Measurements from ENCODE around the gene IRGC.
"Not testable (repeated sequence)": the region's sequence is repeated elsewhere in the genome, so short reads cannot be mapped to it uniquely, and the experiment has no call there.

The IRGC gene, protein sequence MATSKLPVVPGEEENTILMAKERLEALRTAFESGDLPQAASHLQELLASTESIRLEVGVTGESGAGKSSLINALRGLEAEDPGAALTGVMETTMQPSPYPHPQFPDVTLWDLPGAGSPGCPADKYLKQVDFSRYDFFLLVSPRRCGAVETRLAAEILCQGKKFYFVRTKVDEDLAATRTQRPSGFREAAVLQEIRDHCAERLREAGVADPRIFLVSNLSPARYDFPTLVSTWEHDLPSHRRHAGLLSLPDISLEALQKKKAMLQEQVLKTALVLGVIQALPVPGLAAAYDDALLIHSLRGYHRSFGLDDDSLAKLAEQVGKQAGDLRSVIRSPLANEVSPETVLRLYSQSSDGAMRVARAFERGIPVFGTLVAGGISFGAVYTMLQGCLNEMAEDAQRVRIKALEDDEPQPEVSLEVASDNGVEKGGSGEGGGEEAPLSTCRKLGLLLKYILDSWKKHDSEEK

DNA sequence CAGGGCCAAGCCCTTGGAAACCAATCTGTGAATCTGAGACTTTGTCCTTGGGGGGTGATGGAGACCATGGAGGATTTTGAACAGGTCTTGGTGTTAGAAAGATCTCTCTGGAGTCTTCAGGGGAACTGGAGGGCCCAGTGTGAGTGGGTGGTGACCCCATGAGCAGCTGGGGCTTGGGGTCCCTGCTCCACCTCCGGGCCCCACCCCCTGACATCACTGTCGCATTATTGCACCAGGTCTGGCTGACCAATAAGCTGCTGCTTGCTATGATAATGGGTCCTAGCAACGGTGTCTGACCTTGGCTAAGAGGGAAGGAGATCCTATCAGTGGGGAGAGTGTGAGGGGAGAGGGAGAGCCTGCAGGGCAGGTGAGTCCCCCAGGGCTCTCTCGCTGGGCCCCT is at the start of gene IRGC:
Gene IRGC, plus strand, starts transcription at position 301 of the 400 bp plus-strand sequence. CDS start 2,483 bp downstream, outside the sequence.
- no peak for DNase-seq

GRCh38 chr19:43667126-43667875 is 48.6 kb upstream of the IRGC start:
- DNase-seq: no peak

DNA sequence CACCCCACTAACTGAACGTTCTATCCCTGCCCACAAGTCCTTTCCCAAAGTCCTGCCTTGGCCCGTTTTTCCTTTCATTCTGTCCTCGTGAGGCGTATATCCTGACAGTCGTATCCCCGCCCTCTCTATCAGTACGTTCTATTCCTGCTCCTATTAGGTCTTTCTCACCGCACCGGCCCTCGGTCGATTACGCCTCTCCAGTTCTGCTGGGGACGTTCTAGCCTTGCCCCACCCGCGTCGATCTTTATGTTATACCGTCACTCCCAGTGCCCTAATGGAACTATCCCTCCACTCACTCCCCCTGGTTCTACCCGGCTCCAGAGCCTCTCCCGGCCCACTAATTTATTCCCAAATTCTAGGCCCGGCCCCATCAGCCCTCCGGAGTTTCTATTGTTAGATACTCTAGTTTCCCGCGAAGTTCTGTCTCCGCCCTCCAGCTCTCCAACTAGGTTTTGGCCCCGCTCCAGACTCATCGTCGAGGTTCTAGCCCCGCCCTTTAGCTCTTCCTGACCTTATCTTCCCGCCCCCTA is 47.9 kb upstream of the IRGC start:
- no peak for DNase-seq

GRCh38 chr19:43668406-43669109 is 47.3 kb upstream of the IRGC start:
- DNase-seq: peak; percentile 99

GRCh38 chr19:43672061-43672679 is 43.7 kb upstream of the IRGC start:
- no peak for DNase-seq

DNA sequence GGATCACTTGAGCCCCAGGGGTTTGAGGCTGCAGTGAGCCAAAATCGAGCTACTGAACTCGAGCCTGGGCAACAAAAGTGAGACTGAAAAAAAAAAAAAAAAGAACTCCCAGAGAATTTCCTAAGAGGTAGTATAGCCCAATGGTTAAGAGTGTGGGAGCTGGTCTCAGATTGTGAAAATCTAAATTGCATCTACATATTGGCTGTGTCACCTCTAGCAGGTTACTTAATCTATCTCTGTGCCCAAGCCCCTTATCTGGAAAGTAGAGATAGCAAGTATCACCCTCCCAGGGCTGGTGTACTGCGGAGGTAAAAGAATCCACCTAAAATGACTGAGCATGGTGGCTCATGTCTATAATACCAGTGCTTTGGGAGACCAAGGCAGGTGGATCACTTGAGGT is 42.2 kb upstream of the IRGC start:
- DNase-seq: no peak

DNA sequence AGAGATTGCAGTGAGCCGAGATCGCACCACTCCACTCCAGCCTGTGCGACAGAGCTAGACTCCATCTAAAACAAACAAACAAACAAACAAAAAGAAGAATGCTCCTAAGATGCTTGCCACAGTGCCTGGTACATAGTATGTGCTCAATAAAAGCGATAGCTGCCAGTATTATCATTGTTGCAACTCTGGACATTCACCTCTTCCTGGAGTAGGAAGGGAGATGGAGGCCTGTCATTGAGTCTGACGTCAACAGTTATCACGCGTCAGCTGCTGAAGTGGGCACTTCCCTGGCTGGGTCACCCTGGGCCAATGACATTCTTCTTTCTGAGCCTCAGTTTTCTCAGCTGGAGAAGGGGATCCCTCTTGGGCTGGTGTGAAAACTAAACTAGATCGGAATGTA is 41.7 kb upstream of the IRGC start:
- no peak for DNase-seq

- DNase-seq: peak; percentile 15 to 54
These were observed 41.3 kb upstream of the IRGC start for GRCh38 chr19:43674596-43674995.

DNA sequence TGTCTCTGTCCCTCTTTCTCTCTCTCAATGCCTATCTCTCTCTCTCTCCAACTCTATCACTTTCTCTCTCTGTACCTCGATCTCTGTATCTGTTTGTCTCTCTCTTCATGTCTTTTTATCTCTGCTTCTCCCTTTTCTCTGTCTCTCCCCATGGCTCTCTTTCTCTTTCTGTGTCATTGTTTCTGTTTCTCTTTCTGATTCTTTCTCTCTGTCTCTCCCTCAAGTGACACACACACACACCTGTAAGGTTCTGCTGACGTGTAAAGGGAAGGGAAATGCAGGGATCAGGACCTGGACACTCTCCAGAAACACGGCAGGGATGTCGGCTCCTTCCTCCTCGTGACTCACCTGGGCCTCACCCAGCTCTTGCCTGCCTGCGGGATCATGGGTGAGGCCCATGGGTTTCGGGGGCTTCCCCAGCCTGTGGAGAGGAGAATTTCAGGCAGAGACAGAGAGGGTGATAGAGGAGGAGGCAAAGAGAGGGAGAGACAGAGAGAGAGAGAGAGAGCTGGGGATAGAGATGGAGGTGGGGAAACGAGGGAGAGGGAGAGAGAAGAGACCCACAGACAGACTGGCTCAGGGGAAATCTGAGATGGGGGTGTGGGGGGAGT is 40.5 kb upstream of the IRGC start:
- DNase-seq: peak in 1 of 2 donors; percentile 13

DNA sequence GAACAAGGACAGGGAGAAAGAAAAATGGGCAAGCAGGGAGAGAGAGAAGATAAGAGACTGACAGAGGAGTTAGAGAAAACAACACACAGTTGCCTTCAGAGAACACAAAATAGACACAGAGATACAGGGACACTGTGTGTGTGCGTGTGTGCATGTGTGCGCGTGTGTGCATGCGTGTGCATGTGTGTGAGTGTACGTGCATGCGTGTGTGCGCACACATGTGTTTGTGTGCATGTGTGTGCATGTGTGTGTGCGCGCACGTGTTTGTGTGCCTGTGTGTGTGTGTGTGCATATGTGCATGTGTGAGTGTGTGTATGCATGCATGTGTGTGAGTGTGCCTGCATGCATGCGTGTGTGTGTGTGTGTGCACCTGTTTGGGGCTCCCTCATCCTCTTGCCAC is 40.0 kb upstream of the IRGC start:
- no peak for DNase-seq

DNA sequence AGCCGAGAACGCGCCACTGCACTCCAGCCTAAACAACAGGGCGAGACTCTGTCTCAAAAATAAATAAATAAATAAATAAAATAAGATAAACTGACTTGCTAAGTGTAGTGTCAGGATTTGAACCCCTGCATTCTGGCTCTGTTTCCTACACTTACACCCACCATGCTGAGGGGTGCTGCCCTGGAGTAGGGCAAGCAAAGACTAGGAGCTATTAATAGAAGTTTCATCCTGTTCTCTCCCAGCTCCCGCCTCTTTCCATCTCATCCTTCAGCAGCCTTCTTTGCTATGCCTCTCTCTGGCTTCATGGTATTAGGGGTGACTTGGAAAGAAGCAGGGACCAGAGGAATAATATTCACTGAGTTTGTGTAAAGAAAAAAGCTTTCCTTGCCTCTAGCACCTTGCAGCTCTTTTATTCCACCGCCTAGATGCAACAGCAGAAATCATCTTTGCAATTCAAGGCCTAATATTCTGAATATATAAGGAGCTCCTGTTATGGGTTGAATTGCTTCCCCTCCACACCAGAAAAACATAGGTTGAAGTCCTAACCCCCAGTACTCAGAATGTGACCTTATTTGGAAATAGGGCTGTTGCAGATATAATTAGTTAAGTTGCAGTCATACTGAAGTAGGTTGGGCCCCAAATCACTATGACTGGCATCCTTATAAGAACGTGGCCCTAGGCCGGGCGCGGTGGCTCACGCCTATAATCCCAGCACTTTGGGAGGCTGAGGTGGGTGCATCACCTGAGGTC is 37.2 kb upstream of the IRGC start:
- no peak for DNase-seq

DNA sequence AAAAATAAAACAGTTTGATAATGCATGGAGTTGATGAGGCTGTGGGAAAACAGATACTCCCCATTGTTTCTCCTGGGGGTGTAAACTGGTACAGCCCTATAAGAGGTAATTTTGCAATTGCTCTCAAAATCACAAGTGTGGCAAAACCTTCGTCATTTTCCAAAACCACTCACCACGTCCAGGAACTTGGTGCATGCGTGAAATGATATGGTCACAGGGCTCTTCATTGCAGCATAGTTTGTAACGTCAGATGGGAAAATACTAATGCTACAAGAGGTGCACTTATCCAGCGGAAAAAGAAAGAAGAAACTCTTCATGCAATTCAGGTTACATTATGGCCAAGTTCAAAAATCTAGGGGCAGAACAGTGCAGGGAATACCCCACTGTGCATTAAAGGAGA is 34.1 kb upstream of the IRGC start:
- no peak for DNase-seq

- DNase-seq: not testable (repeated sequence)
These were observed 33.6 kb upstream of the IRGC start for GRCh38 chr19:43682269-43682668.

DNA sequence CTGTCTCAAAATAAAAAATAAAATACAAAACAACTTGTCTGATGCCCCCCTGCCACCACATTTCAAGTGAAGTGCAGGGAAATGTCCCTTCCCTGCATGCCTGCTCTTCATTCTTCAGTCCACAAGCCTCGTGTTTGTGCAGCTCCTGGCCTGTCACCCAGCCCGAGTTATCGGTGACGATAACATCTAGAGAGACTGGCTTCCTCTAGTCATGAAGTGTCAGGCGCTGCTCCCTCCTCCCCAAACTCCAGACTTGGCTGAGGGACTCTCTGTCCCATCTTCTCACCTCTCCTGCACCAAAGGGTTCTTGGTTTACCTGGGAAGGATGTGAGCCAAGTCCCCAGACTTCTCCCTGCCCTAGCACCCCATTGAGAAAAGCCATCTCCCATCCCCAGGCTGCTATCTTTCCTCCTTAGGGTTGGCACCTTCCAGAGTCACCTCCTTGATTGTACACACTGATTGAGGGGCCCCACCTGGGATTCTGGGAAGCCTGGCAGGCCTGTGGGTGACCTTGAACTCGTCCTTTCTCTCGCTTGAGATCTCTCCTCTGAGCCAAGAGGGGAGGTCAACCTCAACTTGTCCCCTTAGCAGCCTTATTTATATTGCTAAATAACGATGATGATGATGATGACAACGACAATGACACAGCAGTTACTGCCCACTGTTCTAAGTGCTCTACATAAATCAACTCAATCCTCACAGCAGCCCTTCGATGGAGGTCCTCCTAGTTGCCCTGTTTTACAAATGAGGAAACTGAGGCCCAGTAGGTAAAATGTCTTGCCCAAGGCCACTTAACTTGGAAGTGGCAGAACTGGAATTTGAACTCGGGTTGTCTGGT is 32.8 kb upstream of the IRGC start:
- no peak for DNase-seq

DNA sequence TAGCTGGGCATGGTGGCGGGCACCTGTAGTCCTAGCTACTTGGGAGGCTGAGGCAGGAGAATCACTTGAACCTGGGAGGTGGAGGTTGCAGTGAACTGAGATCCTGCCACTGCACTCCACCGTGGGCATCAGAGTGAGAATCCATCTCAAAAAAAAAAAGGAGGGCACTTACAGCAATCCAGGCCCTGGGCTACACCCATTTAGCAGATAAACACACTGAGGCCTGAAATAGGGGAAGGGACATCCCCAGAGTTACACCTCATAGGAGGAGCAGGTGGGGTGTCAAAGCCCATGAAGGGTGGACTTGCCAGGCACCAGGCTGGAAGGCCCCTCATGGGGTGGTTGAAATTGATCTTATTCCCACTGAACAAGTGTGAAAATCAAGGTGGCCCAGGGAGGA is 32.0 kb upstream of the IRGC start:
- DNase-seq: no peak

DNA sequence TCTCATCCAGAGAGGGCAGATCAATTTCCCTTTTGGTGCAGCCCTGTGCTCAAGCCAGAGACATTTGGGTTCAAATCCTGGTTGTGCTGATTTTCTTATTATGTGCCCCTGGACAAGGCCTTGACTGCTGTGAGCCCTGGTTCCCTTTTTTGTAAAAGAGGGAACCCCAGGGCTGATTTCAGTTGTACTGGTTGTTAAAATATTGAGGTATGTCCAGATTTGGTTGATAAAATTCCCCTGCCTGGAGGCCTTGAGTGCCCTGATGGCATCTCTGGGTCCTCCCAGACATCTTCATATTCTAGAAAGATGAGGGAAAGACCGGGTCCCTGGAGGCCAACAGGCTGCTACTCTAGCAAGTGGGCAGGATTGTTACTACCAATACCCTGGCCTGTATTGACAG is 31.6 kb upstream of the IRGC start:
- DNase-seq: no peak

- no peak for DNase-seq
These were observed 28.2 kb upstream of the IRGC start for GRCh38 chr19:43687660-43687997.

DNA sequence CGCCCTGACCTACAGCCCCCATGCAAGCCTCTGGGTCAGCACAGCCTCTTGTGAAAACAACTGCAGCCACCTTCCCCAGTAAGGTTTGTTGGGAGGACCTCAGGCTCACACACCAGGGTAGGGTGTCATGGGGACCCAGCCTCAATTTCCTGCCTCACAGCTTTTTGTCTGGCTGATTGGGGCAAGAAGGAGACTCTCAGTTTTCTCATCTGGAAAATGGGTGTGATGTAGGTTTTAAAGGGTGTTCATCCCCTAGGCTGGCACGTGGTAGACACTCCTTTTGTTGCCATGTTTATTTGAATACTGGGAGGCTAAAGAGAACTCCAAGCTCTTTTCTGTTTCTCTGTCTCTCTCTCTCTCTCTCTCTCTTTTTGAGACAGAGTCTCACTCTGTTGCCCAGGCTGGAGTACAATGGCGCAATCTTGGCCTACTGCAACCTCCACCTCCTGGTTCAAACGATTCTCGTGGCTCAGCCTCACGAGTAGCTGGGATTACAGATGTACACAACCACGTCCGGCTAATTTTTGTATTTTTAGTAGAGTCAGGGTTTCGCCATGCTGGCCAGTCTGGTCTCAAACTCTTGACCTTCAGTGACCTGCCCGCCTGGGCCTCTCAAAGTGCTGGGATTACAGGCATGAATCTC is 27.7 kb upstream of the IRGC start:
- DNase-seq: no peak

- no peak for DNase-seq
These were observed 25.4 kb upstream of the IRGC start for GRCh38 chr19:43690444-43690843.

GRCh38 chr19:43690890-43691289 is 25.0 kb upstream of the IRGC start:
- no peak for DNase-seq
